ENCODE measurements around the gene KRT77. TPM values are rescaled to one million over a fixed set of nuclear protein-coding genes. Genes with fewer than 3 reads are reported as not detected.

The KRT77 gene
- total and polyA plus RNA-seq, 4 donors = not detected

- H3K27me3 ChIP-seq (ENCODE audit: control insufficient read depth in 1 of 2, insufficient read depth in 2 of 2, low read length in 1 of 2) = peaks cover 0 to 2% of the 10 kb centered on the region in 2 donors
- H3K4me3 ChIP-seq (ENCODE audit: low read length in 2 of 2) = no peak overlapping the region
- ATAC-seq (ENCODE audit: low FRiP score) = no peak
- 42 to 43% methylated on average over 2 of the region's 2 CpGs for WGBS, 2 donors
- intact Hi-C loops (cut with DNase I) = no loop called here
- H3K36me3 ChIP-seq (ENCODE audit: control insufficient read depth in 1 of 2, insufficient read depth in 2 of 2, low read length in 1 of 2) = no peaks in the 10 kb centered on the region
- peaks cover 3% of the 10 kb centered on the region for H3K9me3 ChIP-seq (ENCODE audit: control insufficient read depth, low read length)
- DNase-seq = no peak
- H3K4me1 ChIP-seq (ENCODE audit: control insufficient read depth in 1 of 2, insufficient read depth in 2 of 2, low read length in 2 of 2) = no peaks in the 10 kb centered on the region
- H3K27ac ChIP-seq (ENCODE audit: low read depth in 1 of 2, low read length in 2 of 2) = no peak overlapping the region
These were observed 11.5 kb downstream of the KRT77 start for GRCh38 chr12:52691841-52692150.

- no peak for ATAC-seq (ENCODE audit: low FRiP score)
- Histone ChIP-seq H3K4me1 (ENCODE audit: control insufficient read depth in 1 of 2, insufficient read depth in 2 of 2, low read length in 2 of 2) (no peaks in the 10 kb centered on the region), H3K36me3 (ENCODE audit: control insufficient read depth in 1 of 2, insufficient read depth in 2 of 2, low read length in 1 of 2) (no peaks in the 10 kb centered on the region), H3K4me3 (ENCODE audit: low read length in 2 of 2) (no peak overlapping the region), H3K27ac (ENCODE audit: low read depth in 1 of 2, low read length in 2 of 2) (no peak overlapping the region), H3K27me3 (ENCODE audit: control insufficient read depth in 1 of 2, insufficient read depth in 2 of 2, low read length in 1 of 2) (peaks cover 0 to 2% of the 10 kb centered on the region in 2 donors), H3K9me3 (ENCODE audit: control insufficient read depth, low read length) (peaks cover 3% of the 10 kb centered on the region)
- DNase-seq = no peak
- WGBS, 2 donors = 6 to 7% methylated on average over 44 to 45 of the region's 45 CpGs
- intact Hi-C loops (cut with DNase I) = no loop called here
These were observed 12.1 kb downstream of the KRT77 start for GRCh38 chr12:52691076-52691840.

GRCh38 chr12:52690351-52691075, 12.8 kb downstream of the KRT77 start:
- no peaks in the 10 kb centered on the region for H3K36me3 ChIP-seq (ENCODE audit: control insufficient read depth in 1 of 2, insufficient read depth in 2 of 2, low read length in 1 of 2)
- no peak overlapping the region for H3K4me3 ChIP-seq (ENCODE audit: low read length in 2 of 2)
- H3K27me3 ChIP-seq (ENCODE audit: control insufficient read depth in 1 of 2, insufficient read depth in 2 of 2, low read length in 1 of 2) = peaks cover 0 to 2% of the 10 kb centered on the region in 2 donors
- H3K27ac ChIP-seq (ENCODE audit: low read depth in 1 of 2, low read length in 2 of 2) = no peak overlapping the region
- H3K4me1 ChIP-seq (ENCODE audit: control insufficient read depth in 1 of 2, insufficient read depth in 2 of 2, low read length in 2 of 2) = no peaks in the 10 kb centered on the region
- WGBS, 2 donors = 62 to 65% methylated on average over 8 of the region's 8 CpGs
- ATAC-seq (ENCODE audit: low FRiP score) (no peak), DNase-seq (no peak)
- intact Hi-C loops (cut with DNase I) = no loop called here
- H3K9me3 ChIP-seq (ENCODE audit: control insufficient read depth, low read length) = peaks cover 3% of the 10 kb centered on the region

- Histone ChIP-seq H3K4me3 (ENCODE audit: low read length in 2 of 2) (no peak overlapping the region), H3K4me1 (ENCODE audit: control insufficient read depth in 1 of 2, insufficient read depth in 2 of 2, low read length in 2 of 2) (no peaks in the 10 kb centered on the region), H3K9me3 (ENCODE audit: control insufficient read depth, low read length) (peaks cover 3% of the 10 kb centered on the region), H3K27me3 (ENCODE audit: control insufficient read depth in 1 of 2, insufficient read depth in 2 of 2, low read length in 1 of 2) (peaks cover 0 to 2% of the 10 kb centered on the region in 2 donors), H3K36me3 (ENCODE audit: control insufficient read depth in 1 of 2, insufficient read depth in 2 of 2, low read length in 1 of 2) (no peaks in the 10 kb centered on the region), H3K27ac (ENCODE audit: low read depth in 1 of 2, low read length in 2 of 2) (no peak overlapping the region)
- ATAC-seq (ENCODE audit: low FRiP score) (no peak), DNase-seq (no peak)
- intact Hi-C loops (cut with DNase I) = no loop called here
- 68 to 84% methylated on average over 1 of the region's 1 CpG for whole genome bisulfite sequencing, 2 donors
These were observed 13.4 kb downstream of the KRT77 start for GRCh38 chr12:52689936-52690335.

GRCh38 chr12:52689239-52689638, 14.1 kb downstream of the KRT77 start:
- no peaks in the 10 kb centered on the region for H3K4me1 ChIP-seq (ENCODE audit: control insufficient read depth in 1 of 2, insufficient read depth in 2 of 2, low read length in 2 of 2)
- no peak overlapping the region for H3K27ac ChIP-seq (ENCODE audit: low read depth in 1 of 2, low read length in 2 of 2)
- intact Hi-C loops (cut with DNase I) = no loop called here
- peaks cover 0 to 2% of the 10 kb centered on the region in 2 donors for H3K27me3 ChIP-seq (ENCODE audit: control insufficient read depth in 1 of 2, insufficient read depth in 2 of 2, low read length in 1 of 2)
- ATAC-seq (ENCODE audit: low FRiP score) (no peak), DNase-seq (no peak)
- no peak overlapping the region for H3K4me3 ChIP-seq (ENCODE audit: low read length in 2 of 2)
- no peaks in the 10 kb centered on the region for H3K36me3 ChIP-seq (ENCODE audit: control insufficient read depth in 1 of 2, insufficient read depth in 2 of 2, low read length in 1 of 2)
- peaks cover 1% of the 10 kb centered on the region for H3K9me3 ChIP-seq (ENCODE audit: control insufficient read depth, low read length)

- WGBS, 2 donors = 57 to 61% methylated on average over 2 of the region's 2 CpGs
These were observed 14.8 kb downstream of the KRT77 start for GRCh38 chr12:52688481-52688880.

GRCh38 chr12:52687497-52688385, 15.6 kb downstream of the KRT77 start:
- DNase-seq = no peak
- Histone ChIP-seq H3K9me3 (ENCODE audit: control insufficient read depth, low read length) (peaks cover 1% of the 10 kb centered on the region), H3K27ac (ENCODE audit: low read depth in 1 of 2, low read length in 2 of 2) (no peak overlapping the region), H3K4me1 (ENCODE audit: control insufficient read depth in 1 of 2, insufficient read depth in 2 of 2, low read length in 2 of 2) (no peaks in the 10 kb centered on the region), H3K4me3 (ENCODE audit: low read length in 2 of 2) (no peak overlapping the region), H3K36me3 (ENCODE audit: control insufficient read depth in 1 of 2, insufficient read depth in 2 of 2, low read length in 1 of 2) (no peaks in the 10 kb centered on the region), H3K27me3 (ENCODE audit: control insufficient read depth in 1 of 2, insufficient read depth in 2 of 2, low read length in 1 of 2) (peaks cover 0 to 2% of the 10 kb centered on the region in 2 donors)
- intact Hi-C loops (cut with DNase I) = no loop called here
- no peak for ATAC-seq (ENCODE audit: low FRiP score)
- WGBS, 2 donors = 73 to 75% methylated on average over 8 of the region's 8 CpGs

More at GRCh38 chr12:52688481-52688880, 14.8 kb downstream of the KRT77 start:
- ATAC-seq (ENCODE audit: low FRiP score) = no peak
- no peaks in the 10 kb centered on the region for H3K36me3 ChIP-seq (ENCODE audit: control insufficient read depth in 1 of 2, insufficient read depth in 2 of 2, low read length in 1 of 2)
- no peak for DNase-seq
- peaks cover 0 to 2% of the 10 kb centered on the region in 2 donors for H3K27me3 ChIP-seq (ENCODE audit: control insufficient read depth in 1 of 2, insufficient read depth in 2 of 2, low read length in 1 of 2)
- H3K27ac ChIP-seq (ENCODE audit: low read depth in 1 of 2, low read length in 2 of 2) = no peak overlapping the region
- H3K9me3 ChIP-seq (ENCODE audit: control insufficient read depth, low read length) = peaks cover 1% of the 10 kb centered on the region
- H3K4me1 ChIP-seq (ENCODE audit: control insufficient read depth in 1 of 2, insufficient read depth in 2 of 2, low read length in 2 of 2) = no peaks in the 10 kb centered on the region
- intact Hi-C loops (cut with DNase I) = no loop called here
- H3K4me3 ChIP-seq (ENCODE audit: low read length in 2 of 2) = no peak overlapping the region

GRCh38 chr12:52686756-52687487, 16.4 kb downstream of the KRT77 start:
- Histone ChIP-seq H3K27me3 (ENCODE audit: control insufficient read depth in 1 of 2, insufficient read depth in 2 of 2, low read length in 1 of 2) (peaks cover 0 to 2% of the 10 kb centered on the region in 2 donors), H3K4me1 (ENCODE audit: control insufficient read depth in 1 of 2, insufficient read depth in 2 of 2, low read length in 2 of 2) (no peaks in the 10 kb centered on the region), H3K9me3 (ENCODE audit: control insufficient read depth, low read length) (peaks cover 1% of the 10 kb centered on the region), H3K36me3 (ENCODE audit: control insufficient read depth in 1 of 2, insufficient read depth in 2 of 2, low read length in 1 of 2) (no peaks in the 10 kb centered on the region), H3K27ac (ENCODE audit: low read depth in 1 of 2, low read length in 2 of 2) (no peak overlapping the region), H3K4me3 (ENCODE audit: low read length in 2 of 2) (no peak overlapping the region)
- no peak for DNase-seq
- 77 to 80% methylated on average over 9 of the region's 9 CpGs for WGBS, 2 donors
- ATAC-seq (ENCODE audit: low FRiP score) = no peak
- intact Hi-C loops (cut with DNase I) = no loop called here

All from aorta (tissue), 5 donors.